ENCODE data around the gene CTIF. TPM values are rescaled to one million over a fixed set of nuclear protein-coding genes. Genes with fewer than 3 reads are reported as not detected.
A peak's percentile ranks its signal among the peaks of the same experiment; 100 is the strongest.

CTIF gene
- total and polyA plus RNA-seq, 2 donors (not counting 1 experiment from before 2014, with no cell fraction given), result 27.2 to 28.1 TPM

DNA sequence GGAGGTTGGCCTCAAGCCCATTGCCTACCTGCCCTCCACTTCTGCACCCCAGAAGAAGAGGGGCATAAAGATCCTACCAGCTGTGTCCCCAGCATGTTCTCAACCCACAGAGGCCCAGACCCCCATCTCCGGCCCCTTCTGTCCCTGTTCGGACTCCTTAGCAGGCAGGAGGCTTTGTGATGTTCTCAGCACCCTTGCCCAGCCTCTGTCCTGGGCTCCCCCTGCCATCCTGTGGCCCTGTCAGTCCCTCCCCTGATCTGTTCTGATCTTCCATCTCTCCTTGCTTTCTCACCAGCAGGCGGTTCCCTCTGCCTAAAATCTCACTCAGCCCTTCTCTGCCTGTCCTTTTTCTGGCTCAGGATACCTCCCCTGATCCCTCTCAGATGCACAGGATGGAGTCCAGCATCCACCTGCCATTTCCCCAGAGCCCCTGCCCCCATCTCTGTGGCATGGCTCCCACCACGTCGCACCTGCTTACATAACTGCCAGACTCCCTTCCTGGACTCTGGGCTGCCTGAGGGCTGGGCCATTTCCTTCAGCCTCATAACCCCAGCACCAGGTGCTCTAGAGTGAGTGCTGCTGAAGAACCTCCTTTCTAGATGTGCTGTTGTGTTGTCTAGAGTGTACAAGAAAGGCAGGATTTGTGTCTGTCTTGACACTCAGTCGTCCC lies 134.0 kb downstream of the CTIF start:
- Histone ChIP-seq H3K36me3 (ENCODE audit: control insufficient read depth, insufficient read depth, low read length) (peaks cover 13% of the 10 kb centered on the region), H3K79me2 (ENCODE audit: control insufficient read depth, insufficient read depth, low read length) (no peaks in the 10 kb centered on the region), H3K9ac (ENCODE audit: insufficient read depth, low read length) (no peak overlapping the region), H3K27me3 (ENCODE audit: control insufficient read depth, insufficient read depth, low read length) (no peaks in the 10 kb centered on the region), H3K4me3 (replicated peaks in 1 of 4; ENCODE audit: control extremely low read depth in 1 of 4, insufficient read depth in 1 of 4, low read depth in 3 of 4, low read length in 4 of 4) (no peak overlapping the region), H3K4me1 (ENCODE audit: control insufficient read depth, extremely low read depth, insufficient read depth, low read length) (peaks cover 13% of the 10 kb centered on the region), H3K4me2 (ENCODE audit: extremely low read depth, insufficient read depth, low read length) (no peak overlapping the region), H2AFZ (ENCODE audit: low read length) (no peak overlapping the region), H4K20me1 (ENCODE audit: control insufficient read depth, extremely low read depth, insufficient read depth, low read length) (no peaks in the 10 kb centered on the region), H3K27ac (ENCODE audit: insufficient read depth, low read length) (no peak overlapping the region), H3K9me3 (ENCODE audit: control insufficient read depth, insufficient read depth, low read depth, low read length) (no peaks in the 10 kb centered on the region)
- TF ChIP-seq, protein P1, sequence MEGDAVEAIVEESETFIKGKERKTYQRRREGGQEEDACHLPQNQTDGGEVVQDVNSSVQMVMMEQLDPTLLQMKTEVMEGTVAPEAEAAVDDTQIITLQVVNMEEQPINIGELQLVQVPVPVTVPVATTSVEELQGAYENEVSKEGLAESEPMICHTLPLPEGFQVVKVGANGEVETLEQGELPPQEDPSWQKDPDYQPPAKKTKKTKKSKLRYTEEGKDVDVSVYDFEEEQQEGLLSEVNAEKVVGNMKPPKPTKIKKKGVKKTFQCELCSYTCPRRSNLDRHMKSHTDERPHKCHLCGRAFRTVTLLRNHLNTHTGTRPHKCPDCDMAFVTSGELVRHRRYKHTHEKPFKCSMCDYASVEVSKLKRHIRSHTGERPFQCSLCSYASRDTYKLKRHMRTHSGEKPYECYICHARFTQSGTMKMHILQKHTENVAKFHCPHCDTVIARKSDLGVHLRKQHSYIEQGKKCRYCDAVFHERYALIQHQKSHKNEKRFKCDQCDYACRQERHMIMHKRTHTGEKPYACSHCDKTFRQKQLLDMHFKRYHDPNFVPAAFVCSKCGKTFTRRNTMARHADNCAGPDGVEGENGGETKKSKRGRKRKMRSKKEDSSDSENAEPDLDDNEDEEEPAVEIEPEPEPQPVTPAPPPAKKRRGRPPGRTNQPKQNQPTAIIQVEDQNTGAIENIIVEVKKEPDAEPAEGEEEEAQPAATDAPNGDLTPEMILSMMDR (conservative IDR thresholded peaks at IDR 0.05 in 1 of 2, IDR thresholded peaks at IDR 0.05 in 1 of 2; ENCODE audit: low read depth in 1 of 2, low read length in 2 of 2), result no peak
- TF ChIP-seq EZH2 (IDR thresholded peaks at IDR 0.05; ENCODE audit: low read length, missing control alignments), result no peak
- no peak for DNase-seq (ENCODE audit: low read depth in 2 of 2)

DNA sequence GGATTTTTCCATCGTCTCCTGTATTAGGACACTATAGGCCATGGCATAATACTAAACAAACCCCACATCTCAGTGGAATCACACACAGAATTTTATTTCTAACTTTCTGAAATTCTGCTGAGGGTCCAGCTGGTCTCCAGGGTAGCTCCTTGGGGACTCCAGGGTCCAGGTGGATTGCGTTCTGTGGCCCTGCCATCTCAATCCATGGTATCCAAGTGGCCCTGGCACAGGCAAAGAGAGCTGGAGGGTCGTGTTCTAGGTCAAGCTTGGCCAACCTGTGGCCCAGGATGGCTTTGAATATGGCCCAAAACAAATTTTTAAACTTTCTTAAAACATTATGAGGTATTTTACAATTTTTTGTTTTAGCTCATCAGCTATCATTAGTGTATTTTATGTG lies 134.6 kb downstream of the CTIF start:
- TF ChIP-seq, protein P1 (conservative IDR thresholded peaks at IDR 0.05 in 1 of 2, IDR thresholded peaks at IDR 0.05 in 1 of 2; ENCODE audit: low read depth in 1 of 2, low read length in 2 of 2), result no peak
- TF ChIP-seq EZH2 (IDR thresholded peaks at IDR 0.05; ENCODE audit: low read length, missing control alignments), result no peak
- Histone ChIP-seq H3K4me1 (ENCODE audit: control insufficient read depth, extremely low read depth, insufficient read depth, low read length) (peaks cover 13% of the 10 kb centered on the region), H3K4me2 (ENCODE audit: extremely low read depth, insufficient read depth, low read length) (no peak overlapping the region), H3K9ac (ENCODE audit: insufficient read depth, low read length) (no peak overlapping the region), H3K27ac (ENCODE audit: insufficient read depth, low read length) (no peak overlapping the region), H3K9me3 (ENCODE audit: control insufficient read depth, insufficient read depth, low read depth, low read length) (no peaks in the 10 kb centered on the region), H3K4me3 (replicated peaks in 1 of 4; ENCODE audit: control extremely low read depth in 1 of 4, insufficient read depth in 1 of 4, low read depth in 3 of 4, low read length in 4 of 4) (no peak overlapping the region), H3K27me3 (ENCODE audit: control insufficient read depth, insufficient read depth, low read length) (no peaks in the 10 kb centered on the region), H3K36me3 (ENCODE audit: control insufficient read depth, insufficient read depth, low read length) (peaks cover 12% of the 10 kb centered on the region), H3K79me2 (ENCODE audit: control insufficient read depth, insufficient read depth, low read length) (no peaks in the 10 kb centered on the region), H4K20me1 (ENCODE audit: control insufficient read depth, extremely low read depth, insufficient read depth, low read length) (no peaks in the 10 kb centered on the region), H2AFZ (ENCODE audit: low read length) (no peak overlapping the region)
- no peak for DNase-seq (ENCODE audit: low read depth in 2 of 2)

DNA sequence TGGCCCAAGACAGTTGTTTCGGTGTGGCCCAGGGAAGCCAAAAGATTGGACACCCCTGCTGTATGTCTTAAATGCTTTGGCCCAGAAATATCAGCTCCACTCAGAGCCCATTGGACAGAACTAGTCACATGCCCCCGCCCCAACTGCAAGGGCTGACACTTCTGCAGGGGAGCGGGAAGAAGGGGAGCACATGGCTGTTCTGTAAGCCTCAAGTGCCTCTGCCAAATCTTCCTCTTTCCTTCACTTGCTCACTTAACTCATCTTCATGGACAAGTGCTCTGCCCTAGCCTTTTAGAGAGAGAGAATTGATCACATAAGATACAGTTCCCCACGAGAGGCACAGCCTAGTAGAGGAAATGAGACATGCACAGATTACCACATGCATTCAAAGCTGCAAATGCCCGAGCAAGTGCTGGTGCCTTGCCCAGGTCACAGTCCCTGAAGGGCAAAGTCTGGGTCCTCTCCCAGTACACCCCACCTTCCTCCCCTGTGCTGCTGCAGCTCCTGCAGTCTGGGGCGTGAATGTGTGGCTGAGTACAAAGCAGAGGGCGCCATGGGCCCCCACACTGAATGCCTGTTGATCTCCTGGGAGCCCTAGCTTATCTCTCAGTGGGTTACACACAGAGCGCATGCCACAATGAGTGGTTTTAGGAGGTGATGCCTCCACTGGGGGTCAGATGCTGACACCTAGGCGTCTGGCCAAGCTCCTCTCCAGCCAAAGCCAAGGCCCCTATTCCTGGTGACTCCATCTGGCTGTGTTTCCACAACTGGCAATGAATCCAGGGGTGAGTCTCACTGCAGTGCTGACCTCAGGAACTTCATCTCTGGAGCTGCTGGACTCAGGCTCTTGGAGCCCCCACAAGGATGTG lies 135.3 kb downstream of the CTIF start:
- H2AFZ ChIP-seq (ENCODE audit: low read length), result no peak overlapping the region
- no peak overlapping the region for H3K4me2 ChIP-seq (ENCODE audit: extremely low read depth, insufficient read depth, low read length)
- H3K4me3 ChIP-seq (replicated peaks in 1 of 4; ENCODE audit: control extremely low read depth in 1 of 4, insufficient read depth in 1 of 4, low read depth in 3 of 4, low read length in 4 of 4), result no peak overlapping the region
- no peak overlapping the region for H3K9ac ChIP-seq (ENCODE audit: insufficient read depth, low read length)
- no peak for TF ChIP-seq EZH2 (IDR thresholded peaks at IDR 0.05; ENCODE audit: low read length, missing control alignments)
- TF ChIP-seq, protein P1 (conservative IDR thresholded peaks at IDR 0.05 in 1 of 2, IDR thresholded peaks at IDR 0.05 in 1 of 2; ENCODE audit: low read depth in 1 of 2, low read length in 2 of 2), result no peak
- DNase-seq (ENCODE audit: low read depth in 2 of 2), result peak in 1 of 2 donors; percentile 36
- H3K36me3 ChIP-seq (ENCODE audit: control insufficient read depth, insufficient read depth, low read length), result peaks cover 12% of the 10 kb centered on the region
- H3K27me3 ChIP-seq (ENCODE audit: control insufficient read depth, insufficient read depth, low read length), result no peaks in the 10 kb centered on the region
- H4K20me1 ChIP-seq (ENCODE audit: control insufficient read depth, extremely low read depth, insufficient read depth, low read length), result no peaks in the 10 kb centered on the region
- no peak overlapping the region for H3K27ac ChIP-seq (ENCODE audit: insufficient read depth, low read length)
- H3K9me3 ChIP-seq (ENCODE audit: control insufficient read depth, insufficient read depth, low read depth, low read length), result no peaks in the 10 kb centered on the region
- H3K79me2 ChIP-seq (ENCODE audit: control insufficient read depth, insufficient read depth, low read length), result no peaks in the 10 kb centered on the region
- peaks cover 13% of the 10 kb centered on the region for H3K4me1 ChIP-seq (ENCODE audit: control insufficient read depth, extremely low read depth, insufficient read depth, low read length)
